Mononuclear cell (primary cell): Measurements from ENCODE around the gene PREX1. TPM values are rescaled to one million over a fixed set of nuclear protein-coding genes. Genes with fewer than 3 reads are reported as not detected.

Experiments
- H3K27me3 ChIP-seq: 2 replicates; pipeline ENCODE4 v1.6.0; 2011; ENCODE audit warnings: low read length, control low read depth; ENCODE audit not compliant: insufficient read depth
- H3K4me1 ChIP-seq: 2 replicates; pipeline ENCODE4 v1.5.1; 2011; ENCODE audit warnings: mild to moderate bottlenecking, low read length, control low read depth; ENCODE audit not compliant: insufficient read depth
- H3K4me3 ChIP-seq: 2 replicates; pipeline ENCODE4 v1.5.1; 2011; ENCODE audit warnings: mild to moderate bottlenecking, low read length, moderate library complexity
- H3K9me3 ChIP-seq: 2 replicates; pipeline ENCODE4 v1.5.1; 2011; ENCODE audit warnings: low read depth, mild to moderate bottlenecking, control low read depth, low read length
- total RNA-seq: library from RNA; depleted of rRNA; stranded (reverse); fragments of >200 nt; gene quantifications from one replicate; pipeline ENCODE4 v1.2.3, GENCODE V29; 2012

PREX1 gene
- total RNA-seq, 1 donor, result 128 TPM

- H3K27me3 ChIP-seq, result no peaks in the 10 kb centered on the region
- peaks cover 8% of the 10 kb centered on the region for H3K4me1 ChIP-seq
- no peaks in the 10 kb centered on the region for H3K9me3 ChIP-seq
- H3K4me3 ChIP-seq, result no peak overlapping the region
Measured at GRCh38 chr20:48668451-48668946, 159.3 kb downstream of the PREX1 start.

GRCh38 chr20:48667889-48668413 is 159.8 kb downstream of the PREX1 start:
- Histone ChIP-seq H3K27me3 (no peaks in the 10 kb centered on the region), H3K9me3 (no peaks in the 10 kb centered on the region), H3K4me3 (no peak overlapping the region), H3K4me1 (peaks cover 8% of the 10 kb centered on the region)

- Histone ChIP-seq H3K9me3 (no peaks in the 10 kb centered on the region), H3K4me3 (no peak overlapping the region), H3K27me3 (no peaks in the 10 kb centered on the region), H3K4me1 (peaks cover 8% of the 10 kb centered on the region)
Measured at GRCh38 chr20:48667481-48667880, 160.3 kb downstream of the PREX1 start.

GRCh38 chr20:48665785-48666184 is 162.0 kb downstream of the PREX1 start:
- Histone ChIP-seq H3K4me3 (no peak overlapping the region), H3K27me3 (no peaks in the 10 kb centered on the region), H3K9me3 (no peaks in the 10 kb centered on the region), H3K4me1 (peaks cover 3% of the 10 kb centered on the region)

- no peaks in the 10 kb centered on the region for H3K4me1 ChIP-seq
- H3K4me3 ChIP-seq, result no peak overlapping the region
- no peaks in the 10 kb centered on the region for H3K27me3 ChIP-seq
- no peaks in the 10 kb centered on the region for H3K9me3 ChIP-seq
Measured at GRCh38 chr20:48662711-48663110, 165.1 kb downstream of the PREX1 start.

- Histone ChIP-seq H3K4me1 (no peaks in the 10 kb centered on the region), H3K4me3 (no peak overlapping the region), H3K9me3 (no peaks in the 10 kb centered on the region), H3K27me3 (no peaks in the 10 kb centered on the region)
Measured at GRCh38 chr20:48661575-48662455, 166.0 kb downstream of the PREX1 start.

- Histone ChIP-seq H3K4me1 (no peaks in the 10 kb centered on the region), H3K27me3 (no peaks in the 10 kb centered on the region), H3K9me3 (no peaks in the 10 kb centered on the region), H3K4me3 (no peak overlapping the region)
Measured at GRCh38 chr20:48660788-48661187, 167.0 kb downstream of the PREX1 start.

- Histone ChIP-seq H3K27me3 (no peaks in the 10 kb centered on the region), H3K9me3 (no peaks in the 10 kb centered on the region), H3K4me3 (no peak overlapping the region), H3K4me1 (no peaks in the 10 kb centered on the region)
Measured at GRCh38 chr20:48659858-48660257, 167.9 kb downstream of the PREX1 start.

GRCh38 chr20:48658505-48658904 is 169.3 kb downstream of the PREX1 start:
- Histone ChIP-seq H3K27me3 (no peaks in the 10 kb centered on the region), H3K9me3 (no peaks in the 10 kb centered on the region), H3K4me1 (no peaks in the 10 kb centered on the region), H3K4me3 (no peak overlapping the region)

- Histone ChIP-seq H3K27me3 (no peaks in the 10 kb centered on the region), H3K9me3 (no peaks in the 10 kb centered on the region), H3K4me1 (no peaks in the 10 kb centered on the region), H3K4me3 (no peak overlapping the region)
Measured at GRCh38 chr20:48658198-48658476, 169.7 kb downstream of the PREX1 start.

- no peaks in the 10 kb centered on the region for H3K27me3 ChIP-seq
- H3K9me3 ChIP-seq, result no peaks in the 10 kb centered on the region
- H3K4me1 ChIP-seq, result no peaks in the 10 kb centered on the region
- no peak overlapping the region for H3K4me3 ChIP-seq
Measured at GRCh38 chr20:48657426-48658197, 170.2 kb downstream of the PREX1 start.

- Histone ChIP-seq H3K4me3 (no peak overlapping the region), H3K4me1 (no peaks in the 10 kb centered on the region), H3K9me3 (no peaks in the 10 kb centered on the region), H3K27me3 (no peaks in the 10 kb centered on the region)
Measured at GRCh38 chr20:48656661-48657211, 171.1 kb downstream of the PREX1 start.

- Histone ChIP-seq H3K4me3 (no peak overlapping the region), H3K27me3 (no peaks in the 10 kb centered on the region), H3K9me3 (no peaks in the 10 kb centered on the region), H3K4me1 (no peaks in the 10 kb centered on the region)
Measured at GRCh38 chr20:48656137-48656536, 171.7 kb downstream of the PREX1 start.

GRCh38 chr20:48653706-48654051 is 174.1 kb downstream of the PREX1 start:
- Histone ChIP-seq H3K9me3 (no peaks in the 10 kb centered on the region), H3K4me3 (no peak overlapping the region), H3K4me1 (no peaks in the 10 kb centered on the region), H3K27me3 (no peaks in the 10 kb centered on the region)

GRCh38 chr20:48652961-48653705 is 174.7 kb downstream of the PREX1 start:
- H3K4me1 ChIP-seq, result no peaks in the 10 kb centered on the region
- no peaks in the 10 kb centered on the region for H3K9me3 ChIP-seq
- H3K4me3 ChIP-seq, result no peak overlapping the region
- no peaks in the 10 kb centered on the region for H3K27me3 ChIP-seq
